Mononuclear cell (primary cell): ENCODE results near the gene GLS. TPM values are rescaled to one million over a fixed set of nuclear protein-coding genes. Genes with fewer than 3 reads are reported as not detected.
"Not testable (repeated sequence)": the region's sequence is repeated elsewhere in the genome, so short reads cannot be mapped to it uniquely, and the experiment has no call there.

Source experiments
- H3K27me3 ChIP-seq: 2 replicates; pipeline ENCODE4 v1.6.0; 2011; ENCODE audit warnings: low read length, control low read depth; ENCODE audit not compliant: insufficient read depth
- H3K4me1 ChIP-seq: 2 replicates; pipeline ENCODE4 v1.5.1; 2011; ENCODE audit warnings: mild to moderate bottlenecking, low read length, control low read depth; ENCODE audit not compliant: insufficient read depth
- H3K4me3 ChIP-seq: 2 replicates; pipeline ENCODE4 v1.5.1; 2011; ENCODE audit warnings: mild to moderate bottlenecking, low read length, moderate library complexity
- H3K9me3 ChIP-seq: 2 replicates; pipeline ENCODE4 v1.5.1; 2011; ENCODE audit warnings: low read depth, mild to moderate bottlenecking, control low read depth, low read length
- total RNA-seq: library from RNA; depleted of rRNA; stranded (reverse); fragments of >200 nt; gene quantifications from one replicate; pipeline ENCODE4 v1.2.3, GENCODE V29; 2012

GLS gene
- total RNA-seq, 1 donor: 256 TPM

DNA sequence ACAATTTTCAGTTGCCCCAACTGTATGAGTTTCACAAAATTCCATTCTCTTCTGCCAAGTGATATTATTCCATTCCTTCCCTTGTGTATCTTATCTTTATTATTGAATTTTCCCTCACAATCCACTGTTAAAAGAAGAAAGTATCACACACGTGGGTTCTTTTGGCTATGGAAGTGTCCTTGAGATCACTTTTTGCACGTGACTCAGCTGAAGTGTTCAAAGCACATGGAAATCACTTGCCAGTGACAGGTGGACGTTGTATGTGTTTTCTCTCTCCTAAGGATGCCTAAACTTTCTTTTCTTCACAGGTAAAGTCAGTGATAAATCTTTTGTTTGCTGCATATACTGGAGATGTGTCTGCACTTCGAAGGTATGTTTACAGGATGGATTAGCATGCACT is 72.6 kb downstream of the GLS start:
- H3K4me1 ChIP-seq: peaks cover 6% of the 10 kb centered on the region
- H3K4me3 ChIP-seq: no peak overlapping the region
- H3K9me3 ChIP-seq: no peaks in the 10 kb centered on the region
- H3K27me3 ChIP-seq: no peaks in the 10 kb centered on the region

DNA sequence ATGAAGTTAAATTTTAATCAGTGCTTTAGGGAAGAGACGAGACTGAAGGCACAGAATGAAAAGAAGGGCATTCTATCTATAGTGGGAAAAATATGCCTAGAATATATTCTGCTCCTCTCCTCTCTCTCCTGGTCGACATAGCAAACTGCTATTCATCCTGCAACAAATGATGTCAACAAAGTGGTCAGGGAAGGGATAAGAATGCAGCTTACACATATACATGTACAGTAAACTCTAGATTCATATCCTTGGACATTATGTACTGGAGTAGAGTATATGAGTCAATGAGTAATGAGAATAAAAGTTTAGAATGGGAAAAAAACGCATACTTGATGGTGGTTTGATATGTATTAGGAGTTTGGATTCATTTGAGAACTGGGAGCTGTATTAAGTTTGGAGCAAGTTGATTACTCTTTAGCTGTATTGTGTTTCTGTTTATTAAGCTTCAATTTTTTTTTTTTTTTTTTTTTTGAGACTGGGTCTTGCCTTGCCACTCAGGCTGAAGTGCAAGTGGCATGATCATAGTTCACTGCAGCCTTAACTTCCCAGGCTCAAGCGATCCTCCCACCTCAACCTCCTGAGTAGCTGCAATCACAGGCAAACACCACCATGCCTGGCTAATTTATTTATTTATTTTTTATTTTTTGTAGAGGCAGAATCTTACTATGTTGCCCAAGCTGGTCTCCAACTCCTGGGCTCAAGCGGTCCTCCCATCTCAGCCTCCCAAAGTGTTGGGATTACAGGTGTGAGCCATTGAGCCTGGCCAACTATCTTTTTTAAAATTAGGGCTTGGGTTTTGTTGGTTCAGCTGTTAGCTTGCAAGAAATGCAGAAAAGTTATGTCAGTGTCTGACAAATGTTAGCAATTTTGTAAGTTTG is 79.5 kb downstream of the GLS start:
- Histone ChIP-seq H3K9me3 (no peaks in the 10 kb centered on the region), H3K4me1 (peaks cover 3% of the 10 kb centered on the region), H3K4me3 (no peak overlapping the region), H3K27me3 (no peaks in the 10 kb centered on the region)

DNA sequence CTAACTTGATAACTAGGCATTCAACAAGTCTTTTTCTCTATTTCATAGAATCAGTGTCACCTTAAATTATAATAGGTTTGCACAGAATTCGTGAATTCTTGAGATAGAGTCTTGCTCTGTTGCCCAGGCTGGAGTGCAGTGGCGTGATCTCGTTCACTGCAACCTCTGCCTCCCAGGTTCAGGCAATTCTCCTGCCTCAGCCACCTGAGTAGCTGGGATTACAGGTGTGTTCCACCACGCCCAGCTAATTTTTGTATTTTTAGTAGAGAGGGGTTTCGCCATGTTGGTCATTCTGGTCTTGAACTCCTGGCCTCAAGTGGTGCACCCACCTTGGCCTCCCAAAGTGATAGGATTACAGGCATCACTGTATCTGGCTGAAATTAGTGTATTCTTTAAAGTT is 80.5 kb downstream of the GLS start:
- not testable (repeated sequence) for H3K9me3 ChIP-seq

DNA sequence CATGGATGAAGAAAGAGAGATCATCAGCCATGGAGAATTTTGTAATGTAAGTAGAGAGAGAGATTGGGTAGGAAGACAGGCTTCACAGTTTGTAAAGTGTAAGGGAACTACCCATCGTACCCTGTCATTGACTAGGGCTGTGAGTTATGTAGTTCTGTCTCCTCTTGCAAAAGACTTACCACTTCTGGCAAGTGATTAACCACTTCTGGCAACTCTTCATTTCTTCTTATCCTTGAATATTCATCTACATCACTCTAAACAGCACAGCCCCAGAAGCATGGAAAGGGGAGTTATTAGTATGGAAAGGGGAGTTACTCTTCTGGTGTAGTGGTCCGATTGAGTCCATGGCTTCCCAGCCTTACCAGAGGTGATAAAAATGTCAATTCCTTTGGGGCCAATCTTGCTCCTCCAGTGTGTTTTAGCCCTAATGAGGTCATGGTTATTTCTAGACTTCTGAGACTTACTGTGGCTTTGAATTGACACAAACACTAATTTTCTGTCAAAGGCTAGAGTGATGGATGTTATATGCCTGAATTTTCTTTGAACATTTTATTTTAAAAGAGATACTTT is 81.4 kb downstream of the GLS start:
- H3K4me3 ChIP-seq: no peak overlapping the region
- no peaks in the 10 kb centered on the region for H3K9me3 ChIP-seq
- no peaks in the 10 kb centered on the region for H3K27me3 ChIP-seq
- peaks cover 3% of the 10 kb centered on the region for H3K4me1 ChIP-seq

More for the DNA sequence above, 80.5 kb downstream of the GLS start:
- not testable (repeated sequence) for H3K4me1 ChIP-seq, H3K4me3 ChIP-seq, H3K27me3 ChIP-seq

DNA sequence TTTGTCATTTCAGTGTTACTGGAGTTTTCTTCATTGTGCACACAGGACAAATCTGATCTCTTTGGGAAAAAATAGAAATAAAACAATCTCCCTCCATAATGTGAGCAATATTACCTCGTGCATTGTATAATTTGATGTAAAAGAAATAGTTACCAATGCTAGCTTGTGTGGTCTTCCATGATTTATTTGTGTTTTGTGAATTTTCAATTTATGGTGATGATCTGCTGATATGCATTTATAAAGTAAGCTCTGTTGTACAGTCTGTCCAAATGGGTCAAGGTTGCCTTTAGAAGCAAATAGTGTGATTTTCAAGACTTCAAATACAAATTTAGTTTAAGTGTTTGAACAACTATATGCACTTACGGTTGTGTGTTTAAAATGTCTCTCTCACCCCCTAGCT is 82.5 kb downstream of the GLS start:
- H3K27me3 ChIP-seq: no peaks in the 10 kb centered on the region
- peaks cover 3% of the 10 kb centered on the region for H3K4me1 ChIP-seq
- no peaks in the 10 kb centered on the region for H3K9me3 ChIP-seq
- H3K4me3 ChIP-seq: no peak overlapping the region

DNA sequence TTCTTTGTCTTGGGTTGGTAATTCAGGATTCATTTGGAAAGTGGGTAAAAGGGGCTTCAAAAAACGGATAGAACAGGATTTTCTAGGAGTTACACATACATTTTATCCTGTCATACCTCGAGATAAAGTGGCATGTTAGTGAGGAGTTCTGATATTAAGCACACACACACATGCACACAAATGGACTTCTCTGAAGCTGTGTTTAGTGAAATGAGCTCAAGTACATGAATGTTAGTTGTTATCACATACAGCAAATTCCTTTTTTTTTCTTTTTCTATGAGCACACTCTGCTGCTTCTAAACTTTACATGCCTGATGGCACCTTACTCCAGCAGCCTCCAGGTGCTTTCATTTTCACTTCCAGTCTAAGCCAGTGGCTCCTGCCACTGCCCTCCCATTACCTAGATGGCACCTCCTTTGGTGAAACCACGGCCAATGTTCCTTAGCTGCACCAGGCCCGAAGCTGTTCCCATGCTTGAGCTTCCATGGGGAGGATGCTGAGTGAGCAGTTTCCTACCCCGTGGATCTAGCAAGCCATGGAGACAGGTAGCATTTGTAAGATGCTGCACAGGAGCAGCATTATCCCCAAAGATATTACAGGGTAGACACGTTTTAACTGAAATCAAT is 83.7 kb downstream of the GLS start:
- H3K4me3 ChIP-seq: no peak overlapping the region
- H3K4me1 ChIP-seq: peaks cover 3% of the 10 kb centered on the region
- H3K9me3 ChIP-seq: no peaks in the 10 kb centered on the region
- no peaks in the 10 kb centered on the region for H3K27me3 ChIP-seq

DNA sequence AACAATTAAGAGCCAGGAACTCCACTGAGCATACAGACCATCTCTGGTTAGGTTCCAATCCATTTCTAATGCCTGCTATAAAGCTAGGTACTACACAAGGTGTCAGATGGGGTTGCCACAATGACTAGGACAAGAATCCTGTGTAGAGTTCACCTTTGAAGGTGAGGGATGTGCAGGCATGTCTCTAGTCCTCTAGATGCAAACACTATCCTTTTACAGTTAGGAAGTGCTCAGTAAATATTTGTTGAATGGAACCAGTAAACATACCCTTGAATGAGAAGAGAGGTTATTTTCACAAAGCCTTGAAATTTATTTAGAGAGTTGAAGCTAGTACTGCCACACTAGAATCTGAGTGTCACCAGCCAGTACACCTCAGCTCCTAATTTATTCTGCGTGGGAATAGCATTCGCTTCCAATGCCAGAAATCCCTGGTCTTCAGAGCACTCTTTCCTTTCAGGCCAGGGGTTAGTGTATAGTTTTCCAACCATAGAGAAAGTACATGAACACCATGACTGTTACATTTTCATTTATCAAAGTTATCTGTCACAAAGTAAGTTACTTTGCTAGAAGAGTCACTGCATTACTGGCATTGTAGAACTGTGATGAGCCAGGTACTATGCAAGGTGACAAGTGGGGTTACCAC is 85.1 kb downstream of the GLS start:
- Histone ChIP-seq H3K4me3 (no peak overlapping the region), H3K4me1 (peaks cover 9% of the 10 kb centered on the region), H3K9me3 (no peaks in the 10 kb centered on the region), H3K27me3 (no peaks in the 10 kb centered on the region)

DNA sequence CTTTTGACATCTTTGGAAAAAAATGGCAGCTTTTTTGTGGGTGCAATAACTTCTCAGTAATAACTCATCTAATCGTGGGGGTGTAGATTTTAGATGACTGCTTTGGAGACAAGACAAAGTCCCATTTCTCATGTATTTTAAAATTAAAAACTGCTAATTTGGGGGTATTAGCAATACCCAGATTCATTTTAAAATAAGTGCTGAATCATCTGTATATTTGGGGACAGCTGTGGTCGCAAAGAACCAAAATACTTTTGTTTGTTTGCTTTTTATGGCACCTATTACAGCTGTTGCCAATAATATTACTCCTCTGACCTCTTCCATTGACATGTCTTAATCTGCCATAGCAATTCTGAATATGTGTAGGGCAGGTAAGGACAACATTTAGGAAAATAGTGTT is 87.9 kb downstream of the GLS start:
- no peaks in the 10 kb centered on the region for H3K27me3 ChIP-seq

DNA sequence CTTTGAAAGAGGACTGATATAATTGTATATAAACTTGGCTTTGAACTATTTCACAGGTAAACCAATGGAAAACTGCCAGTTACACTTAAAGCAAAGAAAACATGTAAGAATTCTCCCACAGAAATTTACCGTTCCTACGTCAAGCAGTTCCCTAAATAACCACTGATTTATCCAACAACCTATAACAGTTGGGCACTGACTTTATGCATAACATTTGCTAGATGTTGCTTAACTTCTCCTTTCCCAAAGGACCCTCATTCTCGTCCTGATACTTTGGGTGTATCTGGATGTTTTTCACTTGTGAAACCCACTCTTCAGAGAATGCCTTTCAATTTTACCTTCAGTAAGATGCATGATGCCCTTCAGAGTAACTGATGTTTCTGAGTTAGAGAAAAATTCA is 89.5 kb downstream of the GLS start:
- no peak overlapping the region for H3K4me3 ChIP-seq
- H3K4me1 ChIP-seq: peaks cover 9% of the 10 kb centered on the region
- no peaks in the 10 kb centered on the region for H3K9me3 ChIP-seq
- no peaks in the 10 kb centered on the region for H3K27me3 ChIP-seq

More for the DNA sequence above, 87.9 kb downstream of the GLS start:
- H3K4me3 ChIP-seq: no peak overlapping the region
- H3K4me1 ChIP-seq: peaks cover 12% of the 10 kb centered on the region
- no peaks in the 10 kb centered on the region for H3K9me3 ChIP-seq

DNA sequence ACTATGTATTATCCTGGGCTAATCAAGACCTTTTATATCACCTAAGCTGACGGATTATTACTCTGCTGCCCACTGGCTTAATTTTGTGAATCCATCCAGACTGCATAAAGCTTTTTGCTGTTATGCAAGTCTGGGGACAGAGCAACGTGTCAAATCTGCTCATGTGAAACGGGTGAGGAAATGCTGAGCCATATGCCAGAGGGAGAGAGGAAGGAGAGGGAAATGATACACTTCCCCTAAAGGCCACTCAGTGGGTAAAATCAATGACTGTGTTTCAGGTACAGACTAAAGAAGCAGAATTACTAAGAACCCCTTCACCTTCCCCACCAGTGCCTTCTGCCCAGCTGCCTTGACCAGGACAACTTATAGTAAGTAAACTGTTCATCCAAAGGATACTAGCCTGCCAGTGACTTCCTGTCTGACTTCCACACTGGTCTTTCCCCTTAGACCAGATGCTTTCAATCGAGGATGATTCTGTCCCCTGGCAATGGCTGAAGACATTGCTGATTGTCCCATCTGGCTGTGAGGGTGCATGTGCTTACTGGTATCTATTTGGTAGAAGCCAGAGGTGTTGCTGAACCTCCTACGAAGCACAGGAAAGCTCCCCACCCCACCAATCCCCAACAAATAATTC is 90.4 kb downstream of the GLS start:
- Histone ChIP-seq H3K9me3 (no peaks in the 10 kb centered on the region), H3K4me3 (no peak overlapping the region), H3K27me3 (no peaks in the 10 kb centered on the region), H3K4me1 (peaks cover 9% of the 10 kb centered on the region)

DNA sequence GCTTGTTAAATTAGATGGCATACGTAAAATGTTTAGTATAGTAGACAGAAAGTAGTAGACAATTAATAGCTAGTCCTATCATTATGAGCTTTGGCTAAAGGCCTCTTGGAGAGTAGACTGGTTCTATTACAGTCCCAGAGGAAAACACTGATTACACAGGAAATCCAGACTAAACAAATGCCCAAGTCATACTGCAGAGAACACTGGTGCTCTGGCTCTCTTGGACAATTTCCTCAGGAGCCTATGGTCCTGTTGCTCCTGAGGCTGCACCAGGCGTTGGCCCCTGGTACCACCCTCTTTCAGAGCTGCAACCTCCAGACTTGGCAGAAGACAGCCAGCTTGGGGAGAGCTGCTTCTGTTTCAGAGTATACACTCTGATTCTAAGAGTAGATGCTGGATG is 91.6 kb downstream of the GLS start:
- H3K9me3 ChIP-seq: no peaks in the 10 kb centered on the region
- H3K4me1 ChIP-seq: peaks cover 9% of the 10 kb centered on the region
- no peaks in the 10 kb centered on the region for H3K27me3 ChIP-seq
- H3K4me3 ChIP-seq: no peak overlapping the region

DNA sequence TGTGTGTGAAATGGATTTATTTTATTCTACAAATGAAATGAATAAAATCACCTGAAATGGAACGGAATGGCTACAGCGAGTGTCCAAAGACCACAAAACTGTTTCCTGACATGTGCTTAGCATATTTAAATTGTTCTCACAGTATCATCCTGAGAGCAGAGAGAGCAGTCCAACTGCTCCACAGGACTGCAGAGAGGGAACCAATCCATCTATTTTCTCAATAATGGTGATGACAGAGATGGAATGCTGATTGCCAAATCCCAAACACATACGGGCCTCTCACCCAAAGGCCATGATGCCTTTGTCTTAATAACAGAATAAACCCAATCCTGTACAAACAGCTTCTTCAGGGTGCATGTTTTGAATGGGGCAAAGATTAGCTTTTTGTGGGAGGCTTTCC is 92.2 kb downstream of the GLS start:
- Histone ChIP-seq H3K4me3 (no peak overlapping the region), H3K9me3 (no peaks in the 10 kb centered on the region), H3K4me1 (peaks cover 9% of the 10 kb centered on the region), H3K27me3 (no peaks in the 10 kb centered on the region)

DNA sequence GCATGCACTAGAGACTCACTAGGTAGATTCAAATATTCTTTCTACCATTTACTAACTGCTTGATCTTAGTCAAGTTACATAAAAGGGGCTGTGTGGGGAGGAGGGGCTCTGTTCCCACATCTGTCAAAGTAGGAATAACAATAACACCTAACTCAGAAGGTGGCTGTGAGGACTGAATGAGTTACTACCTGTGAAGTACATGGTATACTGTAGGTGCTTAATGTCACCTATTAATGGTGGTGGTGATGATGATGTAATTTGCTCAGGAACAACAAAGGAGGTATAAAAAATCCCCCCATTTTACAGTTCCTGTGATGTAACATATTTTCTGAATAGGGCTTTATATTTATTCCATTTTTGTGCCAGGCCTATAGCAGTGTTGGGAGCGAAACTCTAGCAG is 92.6 kb downstream of the GLS start:
- Histone ChIP-seq H3K4me1 (peaks cover 9% of the 10 kb centered on the region), H3K9me3 (no peaks in the 10 kb centered on the region), H3K27me3 (no peaks in the 10 kb centered on the region), H3K4me3 (no peak overlapping the region)

DNA sequence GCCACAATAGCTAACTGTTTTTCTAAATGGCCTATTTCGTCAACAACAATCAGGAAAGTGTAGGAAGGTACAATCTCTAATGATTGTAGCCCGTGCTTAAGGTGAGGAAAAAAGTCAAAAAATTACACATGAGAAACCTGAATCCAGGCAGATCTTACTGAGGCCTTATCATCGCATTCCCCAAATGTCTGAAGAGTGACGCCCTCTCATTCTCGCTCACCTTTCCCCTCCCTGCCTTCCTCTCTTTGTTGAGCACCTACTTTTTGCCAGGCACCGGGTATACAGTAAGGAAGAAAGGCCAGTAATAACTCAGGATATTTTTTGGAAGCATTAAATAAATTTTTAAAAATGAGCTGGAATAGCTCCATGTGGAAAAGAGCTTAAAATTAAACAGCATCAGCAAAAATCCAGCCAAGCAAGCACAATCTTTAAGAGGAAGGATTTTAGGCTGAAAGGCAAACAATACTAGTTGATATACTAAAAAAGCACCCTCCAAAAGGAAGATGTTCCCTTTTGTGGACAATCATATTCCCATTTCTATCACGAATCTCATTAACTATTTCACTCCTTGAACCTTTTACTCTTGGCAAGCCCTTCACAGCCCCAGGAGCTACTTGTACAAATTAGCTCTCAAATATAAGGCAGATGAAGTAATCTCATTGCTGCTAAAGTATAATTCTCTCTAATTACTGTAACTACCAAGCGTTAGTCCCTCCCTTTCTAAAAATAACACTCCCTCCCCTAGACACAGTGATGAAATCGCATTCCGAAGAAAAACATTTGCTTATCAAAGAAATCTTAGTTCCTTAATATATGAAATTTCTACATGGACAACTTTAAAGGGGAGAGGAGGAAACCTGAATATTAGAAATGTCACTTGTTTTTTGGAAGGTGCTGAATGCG is 93.4 kb downstream of the GLS start:
- no peaks in the 10 kb centered on the region for H3K27me3 ChIP-seq
- H3K9me3 ChIP-seq: no peaks in the 10 kb centered on the region
- H3K4me3 ChIP-seq: no peak overlapping the region
- peaks cover 9% of the 10 kb centered on the region for H3K4me1 ChIP-seq
